ENCODE results near the gene RDH13. TPM values are rescaled to one million over a fixed set of nuclear protein-coding genes. Genes with fewer than 3 reads are reported as not detected.
A peak's percentile ranks its signal among the peaks of the same experiment; 100 is the strongest.
"Not testable (repeated sequence)": the region's sequence is repeated elsewhere in the genome, so short reads cannot be mapped to it uniquely, and the experiment has no call there.

RDH13 gene
- total RNA-seq, 1 experiment from 2014 or later: 30.5 TPM

- H3K4me3 ChIP-seq: no peak overlapping the region
- H3K4me1 ChIP-seq: no peaks in the 10 kb centered on the region
- DNase-seq: no peak
- H3K27me3 ChIP-seq: no peaks in the 10 kb centered on the region
- H3K27ac ChIP-seq: no peak overlapping the region
- H3K9me3 ChIP-seq (replicated peaks): no peaks in the 10 kb centered on the region
- H3K36me3 ChIP-seq: peaks cover 31% of the 10 kb centered on the region
These were observed 15.0 kb downstream of the RDH13 start for GRCh38 chr19:55047951-55048350.

- peaks cover 29% of the 10 kb centered on the region for H3K36me3 ChIP-seq
- H3K4me3 ChIP-seq: no peak overlapping the region
- H3K27ac ChIP-seq: no peak overlapping the region
- no peaks in the 10 kb centered on the region for H3K27me3 ChIP-seq
- no peak for DNase-seq
- H3K4me1 ChIP-seq: no peaks in the 10 kb centered on the region
- H3K9me3 ChIP-seq (replicated peaks): no peaks in the 10 kb centered on the region
These were observed 15.8 kb downstream of the RDH13 start for GRCh38 chr19:55046975-55047622.

- H3K27ac ChIP-seq: no peak overlapping the region
- no peaks in the 10 kb centered on the region for H3K4me1 ChIP-seq
- no peaks in the 10 kb centered on the region for H3K9me3 ChIP-seq (replicated peaks)
- no peak for DNase-seq
- H3K27me3 ChIP-seq: no peaks in the 10 kb centered on the region
- H3K4me3 ChIP-seq: no peak overlapping the region
- peaks cover 32% of the 10 kb centered on the region for H3K36me3 ChIP-seq
These were observed 17.9 kb downstream of the RDH13 start for GRCh38 chr19:55044771-55045716.

GRCh38 chr19:55044286-55044685 is 18.7 kb downstream of the RDH13 start:
- no peak overlapping the region for H3K27ac ChIP-seq
- H3K4me1 ChIP-seq: no peaks in the 10 kb centered on the region
- H3K36me3 ChIP-seq: peaks cover 32% of the 10 kb centered on the region
- DNase-seq: no peak
- H3K4me3 ChIP-seq: no peak overlapping the region
- no peaks in the 10 kb centered on the region for H3K9me3 ChIP-seq (replicated peaks)
- no peaks in the 10 kb centered on the region for H3K27me3 ChIP-seq

GRCh38 chr19:55042688-55043087 is 20.3 kb downstream of the RDH13 start:
- H3K4me1 ChIP-seq: no peaks in the 10 kb centered on the region
- H3K36me3 ChIP-seq: peaks cover 21% of the 10 kb centered on the region
- no peak overlapping the region for H3K4me3 ChIP-seq
- DNase-seq: no peak
- no peaks in the 10 kb centered on the region for H3K9me3 ChIP-seq (replicated peaks)
- H3K27me3 ChIP-seq: no peaks in the 10 kb centered on the region
- no peak overlapping the region for H3K27ac ChIP-seq

- Histone ChIP-seq H3K36me3 (peaks cover 21% of the 10 kb centered on the region), H3K27me3 (no peaks in the 10 kb centered on the region), H3K4me1 (no peaks in the 10 kb centered on the region), H3K9me3 (replicated peaks) (no peaks in the 10 kb centered on the region), H3K4me3 (no peak overlapping the region), H3K27ac (no peak overlapping the region)
- no peak for DNase-seq
These were observed 20.6 kb downstream of the RDH13 start for GRCh38 chr19:55042344-55042678.

GRCh38 chr19:55041627-55042343 is 21.2 kb downstream of the RDH13 start:
- Histone ChIP-seq H3K36me3 (peaks cover 18% of the 10 kb centered on the region), H3K27me3 (no peaks in the 10 kb centered on the region), H3K9me3 (replicated peaks) (no peaks in the 10 kb centered on the region), H3K4me3 (no peak overlapping the region), H3K4me1 (no peaks in the 10 kb centered on the region), H3K27ac (no peak overlapping the region)
- no peak for DNase-seq

- Histone ChIP-seq H3K27me3 (no peaks in the 10 kb centered on the region), H3K4me1 (no peaks in the 10 kb centered on the region), H3K36me3 (peaks cover 12% of the 10 kb centered on the region; the same call in 1 of the 2 replicates), H3K4me3 (no peak overlapping the region), H3K27ac (no peak overlapping the region), H3K9me3 (replicated peaks) (no peaks in the 10 kb centered on the region)
- no peak for DNase-seq
These were observed 21.7 kb downstream of the RDH13 start for GRCh38 chr19:55041244-55041626.

- not testable (repeated sequence) for H3K27me3 ChIP-seq; H3K4me1 ChIP-seq; H3K9me3 ChIP-seq (replicated peaks); H3K4me3 ChIP-seq; H3K27ac ChIP-seq; DNase-seq
- peaks cover 11% of the 10 kb centered on the region; the same call in 1 of the 2 replicates for H3K36me3 ChIP-seq
These were observed 22.3 kb downstream of the RDH13 start for GRCh38 chr19:55040654-55041053.

- not testable (repeated sequence) for H3K36me3 ChIP-seq; DNase-seq; H3K9me3 ChIP-seq (replicated peaks); H3K4me1 ChIP-seq; H3K27me3 ChIP-seq
- Histone ChIP-seq H3K27ac (peak overlapping the region; percentile 40), H3K4me3 (peak overlapping the region; percentile 10; the same call in 1 of the 2 replicates)
These were observed 25.3 kb downstream of the RDH13 start for GRCh38 chr19:55037603-55038002.

- H3K36me3 ChIP-seq: peaks cover 5% of the 10 kb centered on the region; the same call in 1 of the 2 replicates
- H3K27me3 ChIP-seq: no peaks in the 10 kb centered on the region
- no peak overlapping the region for H3K4me3 ChIP-seq
- no peaks in the 10 kb centered on the region for H3K4me1 ChIP-seq
- H3K27ac ChIP-seq: peak overlapping the region; percentile 9; the same call in 1 of the 2 replicates
- H3K9me3 ChIP-seq (replicated peaks): no peaks in the 10 kb centered on the region
- DNase-seq: no peak
These were observed 26.9 kb downstream of the RDH13 start for GRCh38 chr19:55036058-55036457.

GRCh38 chr19:55034751-55035150 is 28.2 kb downstream of the RDH13 start:
- DNase-seq: no peak
- Histone ChIP-seq H3K27ac (peak overlapping the region; percentile 91), H3K4me3 (no peak overlapping the region), H3K36me3 (no peaks in the 10 kb centered on the region), H3K9me3 (replicated peaks) (no peaks in the 10 kb centered on the region), H3K27me3 (no peaks in the 10 kb centered on the region), H3K4me1 (no peaks in the 10 kb centered on the region)

GRCh38 chr19:55032976-55033643 is 29.8 kb downstream of the RDH13 start:
- peak; percentile 65 to 74 for DNase-seq
- H3K9me3 ChIP-seq (replicated peaks); H3K4me3 ChIP-seq; H3K27me3 ChIP-seq; H3K4me1 ChIP-seq; H3K36me3 ChIP-seq: not testable (repeated sequence)
- H3K27ac ChIP-seq: peak overlapping the region; percentile 91

- H3K9me3 ChIP-seq (replicated peaks): no peaks in the 10 kb centered on the region
- peak; percentile 25 to 47 for DNase-seq
- H3K27ac ChIP-seq: peak overlapping the region; percentile 90
- H3K4me3 ChIP-seq: peak overlapping the region; percentile 52
- H3K27me3 ChIP-seq: no peaks in the 10 kb centered on the region
- no peaks in the 10 kb centered on the region for H3K36me3 ChIP-seq
- H3K4me1 ChIP-seq: no peaks in the 10 kb centered on the region
These were observed 30.7 kb downstream of the RDH13 start for GRCh38 chr19:55032170-55032800.
